Esophagus (tissue), 2 donors: Measurements from ENCODE around the gene GPER1. TPM values are rescaled to one million over a fixed set of nuclear protein-coding genes. Genes with fewer than 3 reads are reported as not detected.

Experiments used
- H3K27ac ChIP-seq, 2 donors: one replicate each; pipeline ENCODE4 v1.5.1; 2013; ENCODE audit warnings: low read depth in 2 of 2, mild to moderate bottlenecking in 2 of 2, inconsistent platforms in 1 of 2, low read length in 1 of 2, moderate library complexity in 1 of 2
- H3K27me3 ChIP-seq, 2 donors: one replicate each; pipeline ENCODE4 v1.6.1; 2013; ENCODE audit warnings: low read length in 2 of 2, control low read depth in 1 of 2, mild to moderate bottlenecking in 1 of 2; ENCODE audit not compliant: insufficient read depth in 2 of 2, control insufficient read depth in 1 of 2
- H3K36me3 ChIP-seq, 2 donors: one replicate each; pipeline ENCODE4 v1.6.1; 2013; ENCODE audit warnings: low read length in 1 of 2; ENCODE audit not compliant: control insufficient read depth in 2 of 2, insufficient read depth in 2 of 2
- H3K4me1 ChIP-seq, 2 donors: one replicate each; pipeline ENCODE4 v1.6.1; 2013; ENCODE audit warnings: low read length in 1 of 2; ENCODE audit not compliant: control insufficient read depth in 2 of 2, insufficient read depth in 2 of 2
- H3K4me3 ChIP-seq, 2 donors: one replicate each; pipeline ENCODE4 v1.5.1; 2013; ENCODE audit warnings: low read length in 2 of 2, mild to moderate bottlenecking in 2 of 2, low read depth in 1 of 2, moderate library complexity in 1 of 2
- H3K9me3 ChIP-seq, 2 donors: one replicate each; pipeline ENCODE4 v1.6.1; 2013; ENCODE audit warnings: mild to moderate bottlenecking in 2 of 2, low read depth in 1 of 2, low read length in 1 of 2, moderate library complexity in 1 of 2; ENCODE audit not compliant: control insufficient read depth in 2 of 2, insufficient read depth in 1 of 2
- WGBS, 2 donors: extraction: QIAGEN DNeasy Blood & Tissue Kit; methylation state at CpG; one replicate each; pipeline ENCODE4 v1.1.7; 2013; 5-methylcytosine and 5-hydroxymethylcytosine counted together
- polyA plus RNA-seq, 2 donors: library from polyadenylated mRNA; stranded (reverse); fragments of 200-250 nt; gene quantifications; one replicate each; pipeline ENCODE4 v1.2.3, GENCODE V29; 2013
- donor health status: healthy with polysubstance abuse.
- donor health status: Bipolar disorder and iron deficiency.

GPER1 gene
- polyA plus RNA-seq, 2 donors, result 0.81 to 1.1 TPM

DNA sequence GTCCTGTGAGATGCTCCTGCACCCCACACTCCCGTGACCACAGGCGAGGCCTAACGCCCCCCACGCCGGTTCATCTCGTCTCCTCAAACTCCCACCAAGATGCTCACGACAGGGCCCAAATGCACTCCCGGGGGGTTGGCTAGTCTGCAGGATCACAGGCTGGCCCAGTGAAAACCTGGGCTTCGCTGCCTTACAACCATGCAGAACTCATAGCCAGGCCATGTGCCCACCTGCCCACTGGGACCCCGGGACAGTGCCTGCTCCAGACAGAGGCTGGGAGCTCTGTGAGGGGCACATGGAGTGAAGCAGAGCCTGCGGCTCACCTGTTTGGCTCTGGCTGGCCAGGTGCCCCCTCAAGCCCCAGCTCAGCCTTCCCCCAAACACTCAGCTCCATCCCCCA lies 9.4 kb upstream of the GPER1 start:
- Histone ChIP-seq H3K4me3 (no peak overlapping the region), H3K27me3 (no peaks in the 10 kb centered on the region), H3K4me1 (peaks cover 0 to 9% of the 10 kb centered on the region in 2 donors), H3K36me3 (no peaks in the 10 kb centered on the region), H3K27ac (no peak overlapping the region), H3K9me3 (no peaks in the 10 kb centered on the region)
- WGBS, 2 donors, result 95 to 96% methylated on average over 10 to 11 of the region's 11 CpGs

DNA sequence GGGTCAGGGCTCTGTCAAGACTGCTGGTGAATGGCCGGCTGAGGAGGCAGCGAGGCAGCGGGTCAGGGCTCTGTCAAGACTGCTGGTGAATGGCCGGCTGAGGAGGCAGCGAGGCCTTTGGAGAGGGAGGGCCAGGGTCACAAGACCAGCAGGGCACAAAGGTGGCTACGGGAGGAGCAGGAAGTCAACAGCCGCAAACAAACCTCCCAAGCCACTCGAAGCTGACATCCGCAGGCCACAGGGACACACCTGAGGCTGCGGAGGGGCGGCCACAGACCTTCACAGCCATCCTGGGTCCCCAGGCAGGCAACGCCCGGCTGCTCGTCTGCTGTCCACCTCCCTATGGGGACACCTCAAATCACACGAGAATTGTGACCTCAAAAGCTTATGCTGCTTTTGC lies 8.9 kb upstream of the GPER1 start:
- Histone ChIP-seq H3K27ac (no peak overlapping the region), H3K4me1 (peaks cover 0 to 11% of the 10 kb centered on the region in 2 donors), H3K4me3 (no peak overlapping the region), H3K9me3 (no peaks in the 10 kb centered on the region), H3K36me3 (no peaks in the 10 kb centered on the region), H3K27me3 (no peaks in the 10 kb centered on the region)
- 88 to 90% methylated on average over 15 of the region's 15 CpGs for WGBS, 2 donors

DNA sequence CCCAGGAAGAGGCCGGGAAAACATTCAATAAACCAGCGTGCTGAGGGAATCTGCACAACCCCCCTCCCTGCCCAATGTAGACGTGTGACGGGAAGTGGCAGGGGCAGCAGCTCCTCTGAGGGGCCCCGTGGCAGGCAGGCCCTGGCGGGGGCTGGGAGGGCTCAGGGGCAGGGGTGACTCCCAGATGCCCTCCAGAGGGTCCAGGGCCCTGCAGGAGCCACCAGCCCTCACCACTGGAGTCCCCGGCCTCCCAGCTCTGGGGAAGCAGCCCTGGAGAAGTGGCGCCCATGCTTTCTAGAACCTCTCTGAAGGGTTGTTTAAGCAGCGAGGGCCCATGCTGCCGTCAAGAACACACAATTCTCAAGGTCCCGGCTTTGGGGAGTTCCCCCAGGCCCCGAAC lies 8.4 kb upstream of the GPER1 start:
- Histone ChIP-seq H3K36me3 (no peaks in the 10 kb centered on the region), H3K27ac (no peak overlapping the region), H3K27me3 (no peaks in the 10 kb centered on the region), H3K9me3 (no peaks in the 10 kb centered on the region), H3K4me1 (peaks cover 0 to 11% of the 10 kb centered on the region in 2 donors), H3K4me3 (no peak overlapping the region)
- WGBS, 2 donors, result 89 to 91% methylated on average over 12 of the region's 12 CpGs

DNA sequence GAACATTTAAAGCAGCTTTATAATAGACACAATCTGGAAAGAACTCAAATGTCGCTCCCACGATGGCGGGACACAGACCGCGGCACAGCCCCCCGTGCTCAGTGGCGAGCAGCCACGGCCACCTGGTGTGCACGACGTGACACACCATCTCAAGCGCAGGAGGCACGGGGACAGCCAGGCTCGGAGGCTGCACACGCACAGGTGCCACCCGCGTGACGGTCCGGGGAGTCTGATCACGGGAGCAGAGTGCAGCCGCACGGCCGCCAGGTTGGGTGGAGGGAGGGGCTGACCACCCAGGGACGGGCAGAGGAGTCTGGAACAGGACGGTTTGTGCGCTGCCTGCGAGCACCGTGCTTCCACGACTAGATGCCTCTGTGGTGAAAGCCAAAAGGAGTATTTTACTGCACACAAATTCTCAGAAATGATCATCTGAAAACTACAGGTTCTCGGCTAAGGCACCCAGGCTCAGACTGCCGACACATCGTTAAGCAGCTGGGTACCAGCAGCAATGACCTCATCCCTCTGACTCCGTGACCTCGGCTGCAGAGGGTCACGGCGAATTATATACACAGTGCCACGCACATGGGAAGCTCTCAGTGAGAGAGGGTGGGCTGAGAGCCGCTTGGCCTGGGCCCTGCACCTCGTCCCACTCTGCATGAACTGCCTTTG lies 7.5 kb upstream of the GPER1 start:
- no peaks in the 10 kb centered on the region for H3K27me3 ChIP-seq
- H3K36me3 ChIP-seq, result no peaks in the 10 kb centered on the region
- peaks cover 0 to 13% of the 10 kb centered on the region in 2 donors for H3K4me1 ChIP-seq
- no peaks in the 10 kb centered on the region for H3K9me3 ChIP-seq
- H3K4me3 ChIP-seq, result no peak overlapping the region
- no peak overlapping the region for H3K27ac ChIP-seq
- 89 to 91% methylated on average over 38 of the region's 38 CpGs for WGBS, 2 donors

DNA sequence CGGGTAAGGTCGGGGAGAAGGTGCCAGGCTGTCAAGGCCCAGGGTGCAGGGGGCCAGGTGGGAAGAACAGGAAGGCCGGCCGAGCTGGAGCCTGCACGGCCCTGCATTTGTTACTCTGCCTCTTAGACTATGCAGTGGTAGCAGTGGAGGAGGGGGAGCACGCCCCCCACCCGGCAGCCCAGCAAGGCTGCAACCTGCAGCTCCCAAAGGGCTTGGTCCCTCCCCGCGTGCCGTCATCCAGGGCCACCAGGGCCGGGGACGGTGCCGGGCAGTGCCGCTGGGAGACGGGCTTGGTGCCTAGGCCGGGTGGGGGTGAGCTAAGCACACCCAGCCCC lies 7.0 kb upstream of the GPER1 start:
- Histone ChIP-seq H3K4me3 (no peak overlapping the region), H3K9me3 (no peaks in the 10 kb centered on the region), H3K36me3 (no peaks in the 10 kb centered on the region), H3K27me3 (no peaks in the 10 kb centered on the region), H3K4me1 (peaks cover 0 to 12% of the 10 kb centered on the region in 2 donors), H3K27ac (no peak overlapping the region)
- whole genome bisulfite sequencing, 2 donors, result 92 to 93% methylated on average over 16 of the region's 16 CpGs

DNA sequence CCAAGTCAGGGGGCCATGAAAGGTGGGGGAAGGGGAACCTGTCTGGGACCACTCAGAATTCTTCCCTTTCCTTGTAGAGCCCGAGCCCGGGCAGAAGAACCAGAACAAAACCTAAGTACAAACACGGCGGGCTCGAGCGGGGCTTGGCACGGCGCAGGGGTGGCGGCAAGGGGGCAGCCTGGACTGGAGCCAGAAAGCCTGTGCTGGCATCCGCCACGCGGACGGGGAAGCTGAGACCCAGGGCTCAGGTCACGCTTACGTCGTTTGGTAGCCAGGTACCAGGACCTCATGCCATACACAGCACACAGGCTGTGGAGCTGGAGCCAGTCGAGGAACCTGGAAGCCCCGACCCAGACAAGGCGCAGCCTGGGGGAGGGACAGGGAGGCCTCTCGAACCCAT lies 6.6 kb upstream of the GPER1 start:
- Histone ChIP-seq H3K27me3 (no peaks in the 10 kb centered on the region), H3K4me1 (peaks cover 0 to 9% of the 10 kb centered on the region in 2 donors), H3K27ac (no peak overlapping the region), H3K36me3 (no peaks in the 10 kb centered on the region), H3K9me3 (no peaks in the 10 kb centered on the region), H3K4me3 (no peak overlapping the region)
- WGBS, 2 donors, result 84 to 89% methylated on average over 19 to 20 of the region's 20 CpGs

DNA sequence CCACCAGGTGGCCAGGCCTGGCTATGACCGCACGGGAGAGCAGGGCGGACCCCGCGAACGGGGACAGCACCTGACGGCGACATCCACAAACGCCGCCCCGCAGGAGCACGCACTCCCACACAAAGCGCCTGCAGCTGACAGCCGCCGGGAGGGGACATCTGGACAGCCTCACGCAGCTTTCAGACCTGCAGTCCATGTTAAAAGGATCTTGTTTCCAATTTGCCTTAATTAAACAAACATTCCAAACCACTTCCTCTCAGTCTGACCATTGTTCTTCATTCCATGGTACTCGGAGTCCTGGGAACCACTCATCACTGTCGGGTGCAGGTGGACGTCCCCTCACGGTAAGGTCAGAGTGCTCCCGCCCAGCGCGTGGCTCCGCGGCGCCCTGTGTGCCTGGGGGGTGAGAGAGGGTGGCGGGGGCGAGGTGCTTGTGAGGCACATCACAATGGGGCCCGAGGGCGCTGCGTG lies 5.9 kb upstream of the GPER1 start:
- no peaks in the 10 kb centered on the region for H3K9me3 ChIP-seq

DNA sequence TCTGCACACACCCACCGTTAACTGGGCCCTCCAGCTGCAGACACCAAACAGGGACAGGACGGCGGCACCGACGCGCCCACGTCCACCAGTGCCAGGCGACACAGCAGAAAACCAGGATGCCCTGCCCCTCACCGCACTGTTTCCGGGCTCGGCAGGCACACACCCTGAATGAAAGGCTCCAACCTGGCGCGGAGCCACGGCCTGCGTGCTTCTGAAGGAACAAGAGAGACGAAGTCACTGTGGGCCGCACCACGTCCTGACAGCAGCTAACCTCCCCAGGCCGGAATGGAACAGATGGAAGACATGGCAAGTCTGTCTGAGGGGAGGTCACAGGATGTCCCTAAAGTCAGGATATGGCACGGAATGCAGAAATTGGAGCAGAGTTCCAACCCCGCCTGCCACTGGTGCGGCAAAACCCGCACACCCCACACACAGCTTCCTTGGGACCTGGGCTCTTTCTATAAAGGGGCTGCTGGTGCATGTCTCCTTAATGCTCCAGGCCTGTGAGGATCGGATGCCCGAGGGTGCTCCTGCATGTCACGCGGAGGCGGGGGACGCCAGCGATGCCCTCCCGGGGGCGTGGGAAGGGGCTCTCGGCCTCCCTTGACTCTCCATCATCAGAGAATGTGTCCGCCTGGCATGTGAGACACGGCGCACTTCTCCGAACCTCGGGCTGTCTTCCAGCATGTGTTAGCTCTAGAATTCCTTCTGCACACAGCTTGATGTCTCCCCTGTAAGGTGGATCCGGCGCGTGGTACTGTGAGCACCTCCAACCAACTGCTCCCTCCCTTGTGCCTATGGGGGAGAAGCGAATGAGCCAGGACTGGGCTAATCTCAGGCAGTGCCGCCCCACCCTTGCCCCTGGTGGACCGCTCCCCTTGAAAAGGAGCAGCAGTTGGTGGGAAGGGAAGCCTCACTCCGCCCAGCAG lies 3.9 kb upstream of the GPER1 start:
- no peak overlapping the region for H3K4me3 ChIP-seq
- H3K9me3 ChIP-seq, result no peaks in the 10 kb centered on the region
- no peaks in the 10 kb centered on the region for H3K36me3 ChIP-seq
- WGBS, 2 donors, result 80 to 82% methylated on average over 45 of the region's 45 CpGs
- no peaks in the 10 kb centered on the region for H3K27me3 ChIP-seq
- no peak overlapping the region for H3K27ac ChIP-seq
- peaks cover 0 to 13% of the 10 kb centered on the region in 2 donors for H3K4me1 ChIP-seq

More for the DNA sequence above, 5.9 kb upstream of the GPER1 start:
- 78% methylated on average over 31 of the region's 31 CpGs for WGBS, 2 donors
- H3K27ac ChIP-seq, result no peak overlapping the region
- no peaks in the 10 kb centered on the region for H3K36me3 ChIP-seq
- H3K4me3 ChIP-seq, result no peak overlapping the region
- peaks cover 0 to 10% of the 10 kb centered on the region in 2 donors for H3K4me1 ChIP-seq
- H3K27me3 ChIP-seq, result no peaks in the 10 kb centered on the region

DNA sequence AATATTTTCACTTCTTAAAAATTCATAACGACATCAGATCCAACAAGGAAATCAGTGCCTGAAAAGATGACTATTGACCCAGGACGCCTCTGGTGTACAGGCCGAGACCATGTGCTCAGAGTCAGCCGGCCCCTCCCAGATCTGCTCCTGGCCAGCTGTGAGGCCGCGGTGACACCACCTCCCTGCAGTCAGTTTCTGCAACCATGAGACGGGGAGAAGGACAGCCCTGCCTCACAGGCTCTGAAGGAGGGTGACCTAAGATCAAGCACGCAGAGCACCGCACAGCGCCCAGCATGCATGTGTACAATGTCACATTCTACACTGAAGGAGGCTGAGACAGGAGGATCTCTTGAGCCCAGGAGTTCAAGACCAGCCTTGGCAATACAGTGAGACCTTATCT lies 2.6 kb upstream of the GPER1 start:
- no peaks in the 10 kb centered on the region for H3K27me3 ChIP-seq
- 89 to 91% methylated on average over 10 of the region's 10 CpGs for WGBS, 2 donors
- H3K4me1 ChIP-seq, result peaks cover 0 to 13% of the 10 kb centered on the region in 2 donors
- no peak overlapping the region for H3K4me3 ChIP-seq
- no peaks in the 10 kb centered on the region for H3K9me3 ChIP-seq
- no peaks in the 10 kb centered on the region for H3K36me3 ChIP-seq
- H3K27ac ChIP-seq, result no peak overlapping the region
